ENCODE results near the gene AGPAT4.

DNA sequence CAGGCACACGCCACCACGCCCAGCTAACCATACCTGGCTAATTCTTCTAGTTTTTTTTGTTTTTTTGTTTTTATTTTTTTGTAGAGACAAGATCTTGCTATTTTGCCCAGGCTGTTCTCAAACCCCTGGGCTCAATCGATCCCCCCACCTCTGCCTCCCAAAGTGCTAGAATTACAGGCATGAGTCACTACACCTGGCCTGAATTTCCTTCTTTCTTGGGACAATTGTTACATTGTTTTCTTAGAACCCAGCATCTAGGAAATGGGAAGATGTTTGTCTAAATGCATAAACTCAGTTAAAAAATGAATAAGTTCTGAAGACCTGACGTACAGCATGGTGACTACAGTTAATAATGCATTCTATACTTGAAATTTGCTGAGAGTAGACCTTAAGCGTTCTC lies 10.8 kb upstream of the AGPAT4 start:
- TF ChIP-seq, protein P1, sequence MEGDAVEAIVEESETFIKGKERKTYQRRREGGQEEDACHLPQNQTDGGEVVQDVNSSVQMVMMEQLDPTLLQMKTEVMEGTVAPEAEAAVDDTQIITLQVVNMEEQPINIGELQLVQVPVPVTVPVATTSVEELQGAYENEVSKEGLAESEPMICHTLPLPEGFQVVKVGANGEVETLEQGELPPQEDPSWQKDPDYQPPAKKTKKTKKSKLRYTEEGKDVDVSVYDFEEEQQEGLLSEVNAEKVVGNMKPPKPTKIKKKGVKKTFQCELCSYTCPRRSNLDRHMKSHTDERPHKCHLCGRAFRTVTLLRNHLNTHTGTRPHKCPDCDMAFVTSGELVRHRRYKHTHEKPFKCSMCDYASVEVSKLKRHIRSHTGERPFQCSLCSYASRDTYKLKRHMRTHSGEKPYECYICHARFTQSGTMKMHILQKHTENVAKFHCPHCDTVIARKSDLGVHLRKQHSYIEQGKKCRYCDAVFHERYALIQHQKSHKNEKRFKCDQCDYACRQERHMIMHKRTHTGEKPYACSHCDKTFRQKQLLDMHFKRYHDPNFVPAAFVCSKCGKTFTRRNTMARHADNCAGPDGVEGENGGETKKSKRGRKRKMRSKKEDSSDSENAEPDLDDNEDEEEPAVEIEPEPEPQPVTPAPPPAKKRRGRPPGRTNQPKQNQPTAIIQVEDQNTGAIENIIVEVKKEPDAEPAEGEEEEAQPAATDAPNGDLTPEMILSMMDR (conservative IDR thresholded peaks at IDR 0.05; ENCODE audit: low read depth, low read length), result no peak
- no peak for TF ChIP-seq POLR2A (IDR thresholded peaks at IDR 0.05; ENCODE audit: low read depth, low read length)
